ENCODE data around the gene HASPIN.

HASPIN gene

DNA sequence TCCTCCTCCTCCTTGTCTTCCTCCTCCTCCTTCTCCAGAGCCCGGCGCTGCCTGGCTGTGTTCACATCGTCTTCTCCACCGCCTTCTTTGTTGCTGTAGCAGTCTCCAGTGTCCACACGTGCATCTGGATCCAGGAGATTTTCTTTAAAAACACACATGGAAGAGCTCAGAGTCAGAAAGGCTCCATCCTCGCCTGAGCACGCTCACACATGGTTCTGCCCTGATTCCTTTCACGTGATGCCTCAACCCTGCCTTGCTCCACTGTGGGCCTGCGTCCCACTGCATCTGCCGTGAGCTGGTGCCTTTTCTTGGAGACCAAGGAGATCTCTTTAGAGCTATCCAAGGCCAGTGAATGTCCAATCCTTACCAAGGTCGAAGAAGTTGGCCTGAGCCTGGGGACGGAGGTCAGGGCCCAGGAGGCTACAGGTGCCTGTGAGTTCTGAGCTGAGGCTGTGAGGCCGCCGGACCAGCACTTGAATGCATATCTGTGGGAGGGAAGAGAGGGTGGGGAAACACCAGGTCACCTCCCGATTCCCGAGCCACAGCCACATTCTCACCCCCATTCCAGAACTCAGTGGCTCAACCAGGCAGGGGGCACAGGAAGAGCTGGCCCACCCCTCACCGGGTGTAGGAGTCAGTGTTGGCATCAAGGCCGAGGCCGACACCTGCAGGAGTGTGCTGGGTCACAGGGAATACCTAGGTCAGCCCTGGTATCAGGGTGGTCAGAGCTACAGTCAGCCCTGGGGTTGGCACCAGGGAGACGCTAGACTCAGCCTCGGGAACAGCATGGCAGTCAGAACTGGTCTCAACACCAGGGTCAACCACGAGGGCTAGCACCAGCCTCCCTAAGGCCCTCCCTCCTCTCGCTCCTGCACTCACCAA lies 37.6 kb downstream of the HASPIN start:
- H3K27ac ChIP-seq = no peak overlapping the region
- DNase-seq (ENCODE audit: low read depth, low spot score) = no peak

DNA sequence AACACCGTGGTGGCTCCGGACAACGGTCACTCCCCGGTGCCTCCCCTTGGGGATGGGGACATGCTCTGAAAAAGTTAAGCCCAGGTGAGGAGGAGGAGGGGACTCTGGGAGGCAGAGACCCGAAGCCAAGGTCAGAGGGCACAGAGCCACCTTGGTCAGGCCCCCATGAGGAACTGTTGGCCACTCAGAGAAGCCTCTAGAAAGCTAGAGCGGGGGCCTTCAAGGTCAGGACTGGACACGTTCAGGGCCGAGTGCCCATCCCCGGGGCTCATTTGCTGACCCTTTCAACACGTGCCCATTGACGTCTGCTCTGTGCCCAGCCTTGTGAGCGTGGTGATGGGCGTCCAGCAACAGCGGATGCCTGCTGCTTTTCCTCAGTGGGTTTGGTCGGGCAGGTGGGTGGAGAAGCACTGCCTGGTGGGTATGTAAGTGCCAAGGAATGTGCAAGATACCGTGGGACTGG lies 38.2 kb downstream of the HASPIN start:
- H3K27ac ChIP-seq = no peak overlapping the region
- DNase-seq (ENCODE audit: low read depth, low spot score) = no peak

DNA sequence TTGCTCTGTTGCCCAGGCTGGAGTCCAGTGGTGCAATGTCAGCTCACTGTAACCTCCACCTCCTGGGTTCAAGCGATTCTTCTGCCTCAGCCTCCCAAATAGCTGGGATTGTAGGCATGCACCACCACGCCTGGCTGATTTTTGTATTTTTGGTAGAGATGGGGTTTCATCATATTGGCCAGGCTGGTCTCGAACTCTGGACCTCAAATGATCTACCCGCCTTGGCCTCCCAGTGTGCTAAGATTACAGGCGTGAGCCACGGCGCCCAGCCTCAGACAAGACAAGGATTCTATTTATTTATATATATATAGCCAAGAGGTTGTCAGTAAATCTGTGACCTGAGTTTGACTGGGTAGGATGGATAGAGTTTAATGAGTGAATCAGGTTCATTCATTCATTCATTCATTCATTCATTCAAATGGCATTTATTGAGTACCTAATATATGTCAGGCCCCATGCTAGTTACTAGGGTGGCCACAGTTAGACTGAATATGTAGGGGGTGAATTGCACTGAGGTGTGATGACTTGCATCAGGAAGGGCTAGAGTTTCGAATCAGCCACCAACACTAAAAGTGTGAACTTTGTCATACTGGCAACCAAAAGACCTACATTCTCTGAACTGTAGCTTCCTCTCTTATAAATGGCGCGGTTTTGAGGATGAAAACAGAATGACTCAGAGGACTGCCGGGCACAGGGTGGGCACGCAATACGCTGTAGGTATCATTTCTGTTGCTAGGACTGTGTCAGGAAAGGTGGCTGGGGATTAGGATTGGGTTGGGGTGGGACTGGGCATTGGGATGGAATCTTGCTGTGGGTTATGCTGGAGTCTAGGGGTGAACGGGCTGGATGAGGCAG lies 39.4 kb downstream of the HASPIN start:
- no peak for DNase-seq (ENCODE audit: low read depth, low spot score)
- H3K27ac ChIP-seq = no peak overlapping the region

DNA sequence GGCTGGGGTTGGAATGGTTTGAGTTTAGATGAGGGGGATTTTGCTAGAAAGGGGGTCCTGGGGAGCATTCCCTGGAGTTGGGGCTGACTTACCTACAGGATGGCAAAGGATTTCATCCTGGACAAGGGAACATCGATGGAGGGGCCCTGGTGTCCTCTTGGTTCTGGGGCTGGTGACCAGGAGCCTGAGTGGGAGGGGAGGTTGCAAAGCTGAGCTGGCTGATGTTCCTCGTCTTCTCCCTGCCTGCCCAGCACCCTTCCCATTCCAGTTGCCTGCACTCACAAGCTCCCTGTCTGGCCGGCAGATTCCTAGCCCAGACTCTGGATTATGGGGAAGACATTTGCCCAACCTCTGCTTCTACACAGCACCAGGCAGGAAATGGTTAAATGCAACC lies 40.1 kb downstream of the HASPIN start:
- no peak for DNase-seq (ENCODE audit: low read depth, low spot score)
- H3K27ac ChIP-seq = no peak overlapping the region

DNA sequence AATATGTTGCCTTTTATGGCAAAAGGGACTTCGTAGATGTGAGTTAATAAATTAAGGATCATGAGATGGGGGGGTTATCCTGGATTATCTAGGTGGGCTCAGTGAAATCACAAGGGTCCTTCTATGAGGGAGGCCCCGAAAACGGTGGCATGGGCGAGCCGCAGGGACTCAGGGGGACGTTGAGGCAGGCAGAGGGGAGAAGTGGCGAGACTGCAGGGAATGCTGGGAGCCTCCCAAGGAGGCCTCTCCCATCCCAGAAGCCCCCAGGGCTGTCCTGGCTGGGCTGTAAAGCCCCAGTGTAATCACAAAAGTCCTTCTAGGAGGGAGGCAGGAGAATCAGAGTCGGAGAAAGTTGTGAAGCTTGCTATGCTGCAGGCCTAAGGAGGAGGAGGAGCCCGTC lies 42.3 kb downstream of the HASPIN start:
- H3K27ac ChIP-seq = no peak overlapping the region
- DNase-seq (ENCODE audit: low read depth, low spot score) = no peak

DNA sequence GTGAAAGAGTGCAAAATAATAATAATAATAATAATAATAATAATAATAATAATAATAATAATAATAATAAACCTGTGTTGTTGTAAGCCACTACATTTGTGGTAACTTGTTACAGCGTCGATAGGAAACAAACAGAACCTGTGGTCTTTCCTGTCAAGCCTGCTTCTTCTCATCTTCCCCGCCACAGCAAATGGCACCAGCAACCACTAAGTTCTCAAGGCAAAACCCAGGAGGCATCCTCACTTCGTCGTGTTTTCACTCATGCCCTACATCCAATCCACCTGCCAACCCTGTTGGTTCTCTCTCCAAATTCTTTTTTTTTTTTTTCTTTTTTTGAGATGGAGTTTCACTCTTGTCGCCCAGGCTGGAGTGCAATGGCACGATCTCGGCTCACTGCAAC lies 43.1 kb downstream of the HASPIN start:
- H3K27ac ChIP-seq = no peak overlapping the region
- DNase-seq (ENCODE audit: low read depth, low spot score) = no peak

DNA sequence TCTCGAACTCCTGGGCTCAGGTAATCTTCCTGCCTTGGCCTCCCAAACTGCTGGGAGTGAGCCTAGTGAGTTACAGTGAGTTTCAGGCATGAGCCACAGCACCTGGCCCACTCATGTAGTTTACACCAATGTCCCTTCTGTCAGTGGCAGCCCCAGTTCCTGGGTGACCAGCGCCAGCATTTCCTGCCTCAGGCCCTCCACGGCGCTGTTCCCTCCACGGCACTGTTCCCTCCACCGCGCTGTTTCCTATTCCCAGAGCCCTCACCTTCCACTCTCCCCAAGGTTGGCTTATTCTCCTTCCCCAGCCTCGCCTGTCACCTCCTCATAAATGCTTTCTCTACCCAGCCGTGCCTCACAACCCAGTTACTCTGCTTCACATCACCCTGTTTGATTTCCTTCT lies 44.6 kb downstream of the HASPIN start:
- no peak for DNase-seq (ENCODE audit: low read depth, low spot score)
- H3K27ac ChIP-seq = no peak overlapping the region

DNA sequence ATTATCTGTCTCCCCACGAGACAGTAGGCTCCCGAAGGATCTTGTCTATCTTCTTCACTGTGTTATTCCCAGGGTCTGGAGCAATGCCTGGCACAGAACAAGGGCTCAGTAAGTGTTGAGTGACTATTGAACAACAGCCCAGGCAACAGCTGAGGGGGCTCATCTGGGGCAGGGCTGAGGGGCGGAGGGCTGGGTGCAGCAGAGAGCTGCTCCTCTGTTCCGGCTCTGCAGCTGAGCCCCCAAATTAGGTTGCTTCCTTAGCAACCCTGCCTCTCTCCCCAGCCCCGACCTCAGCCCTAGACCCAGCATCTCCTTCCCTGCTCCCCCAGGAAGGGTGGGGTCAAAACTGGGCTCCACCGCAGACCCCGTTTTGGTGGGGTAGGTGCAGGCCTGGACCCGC lies 45.1 kb downstream of the HASPIN start:
- no peak for DNase-seq (ENCODE audit: low read depth, low spot score)
- no peak overlapping the region for H3K27ac ChIP-seq

DNA sequence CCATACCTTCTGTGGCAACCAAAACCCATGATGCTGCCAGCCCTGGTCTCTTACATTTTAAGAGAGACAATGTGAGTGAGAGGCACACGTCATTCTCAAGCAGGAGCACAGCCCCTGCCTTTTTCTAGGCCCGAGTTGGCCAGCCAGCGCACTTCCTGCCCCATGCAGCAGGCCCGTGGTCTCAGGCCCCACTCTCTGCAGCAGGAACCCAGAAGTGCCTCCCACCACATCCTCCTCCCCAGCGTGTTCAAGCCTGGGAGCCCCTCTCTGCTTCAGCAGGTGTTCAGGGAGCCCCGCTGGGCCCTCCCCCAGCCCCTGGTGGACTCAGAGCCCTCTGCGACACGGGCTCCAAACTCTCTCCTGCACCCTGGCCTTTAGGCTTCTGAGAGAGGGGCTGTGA lies 46.8 kb downstream of the HASPIN start:
- DNase-seq (ENCODE audit: low read depth, low spot score) = no peak
- H3K27ac ChIP-seq = no peak overlapping the region

DNA sequence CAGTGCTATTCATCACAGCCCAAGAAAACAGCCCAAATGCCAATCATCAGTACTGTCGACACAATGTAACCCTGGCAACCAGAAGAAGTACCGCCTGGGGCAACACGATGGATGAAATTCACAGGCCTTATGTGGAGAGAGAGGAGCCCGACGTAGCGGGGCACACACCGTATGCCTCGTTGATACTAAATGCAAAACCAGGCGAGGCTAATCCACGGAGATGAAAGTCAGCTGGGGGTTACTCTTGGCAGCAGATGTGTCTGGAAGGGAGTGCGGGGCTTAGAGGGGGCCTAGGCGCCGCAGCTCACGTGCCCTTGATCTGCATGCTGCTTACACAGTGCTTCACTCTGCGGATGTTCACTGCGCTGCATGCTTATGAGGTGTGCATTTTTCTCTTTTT lies 47.4 kb downstream of the HASPIN start:
- no peak for DNase-seq (ENCODE audit: low read depth, low spot score)
- no peak overlapping the region for H3K27ac ChIP-seq

DNA sequence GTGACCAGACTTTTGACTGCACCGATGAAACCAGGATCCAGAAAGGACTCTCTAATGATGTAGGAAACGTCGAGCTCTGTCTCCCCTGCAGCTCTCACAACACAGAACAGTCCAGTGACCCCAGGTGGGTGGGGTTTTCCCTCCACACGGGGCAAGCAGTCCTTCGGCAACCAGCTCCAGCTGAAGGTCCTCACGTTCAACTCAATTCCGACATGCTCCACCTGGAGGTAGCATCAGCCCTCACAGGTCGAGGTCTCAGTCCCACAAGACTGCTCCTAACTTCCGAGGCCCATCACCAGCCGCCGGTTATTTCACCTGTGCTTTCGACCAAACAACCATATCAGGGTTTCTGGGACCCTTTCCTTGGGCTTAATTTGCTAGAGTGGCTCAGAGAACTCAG lies 49.1 kb downstream of the HASPIN start:
- no peak overlapping the region for H3K27ac ChIP-seq
- DNase-seq (ENCODE audit: low read depth, low spot score) = no peak

DNA sequence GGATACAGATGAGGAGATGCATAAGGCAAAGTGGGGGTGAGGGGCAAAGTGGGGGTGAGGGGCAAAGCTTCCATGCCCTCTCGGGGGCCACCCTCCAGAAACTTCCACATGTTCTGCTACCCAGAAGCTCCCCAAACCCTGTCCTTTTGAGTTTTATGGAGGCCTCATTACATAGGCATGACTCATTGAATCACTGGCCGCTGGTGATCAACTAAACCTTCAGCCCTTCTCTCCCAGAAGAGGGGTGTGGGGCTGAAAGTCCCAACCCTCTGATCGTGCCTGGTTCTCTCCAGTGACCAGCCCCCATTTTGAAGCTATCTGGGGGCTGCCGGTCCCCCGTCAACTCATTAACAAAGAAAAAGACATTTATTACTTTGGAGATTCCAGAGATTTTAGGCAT lies 49.8 kb downstream of the HASPIN start:
- DNase-seq (ENCODE audit: low read depth, low spot score) = no peak
- no peak overlapping the region for H3K27ac ChIP-seq

DNA sequence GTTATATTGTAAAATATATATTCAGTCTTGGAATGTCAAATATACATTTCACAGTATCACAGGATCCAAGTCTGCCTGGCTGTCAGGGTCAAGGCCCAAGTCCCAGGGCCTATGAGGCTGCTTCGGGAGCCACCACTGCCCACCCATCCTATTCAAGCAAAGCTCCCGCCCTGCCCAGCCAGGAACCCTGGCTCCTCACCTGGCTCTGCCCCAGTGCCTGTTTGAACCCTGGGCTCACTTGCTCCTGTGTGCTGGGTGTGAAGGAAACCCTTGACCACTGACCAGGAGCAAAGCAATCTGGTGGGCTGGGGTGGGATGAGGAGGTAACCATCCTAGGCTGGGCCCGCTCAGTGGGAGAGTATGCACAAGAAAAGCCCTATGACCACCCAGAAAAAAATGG lies 50.3 kb downstream of the HASPIN start:
- no peak for DNase-seq (ENCODE audit: low read depth, low spot score)
- no peak overlapping the region for H3K27ac ChIP-seq

Measured in epithelial cell of prostate (primary cell).